HG02970 (cell line): ENCODE data around the gene STK11IP.

Experiments used
- ATAC-seq: cut with Tn5 transposase; IDR thresholded peaks from one replicate; pipeline ENCODE4 v1.9.1; 2021; ENCODE audit warnings: mild to moderate bottlenecking, moderate library complexity, moderate number of reproducible peaks; ENCODE audit not compliant: unreplicated experiment, low FRiP score

Gene STK11IP

GRCh38 chr2:219576505-219577388, 20.9 kb upstream of the STK11IP start:
- ATAC-seq, result no peak

DNA sequence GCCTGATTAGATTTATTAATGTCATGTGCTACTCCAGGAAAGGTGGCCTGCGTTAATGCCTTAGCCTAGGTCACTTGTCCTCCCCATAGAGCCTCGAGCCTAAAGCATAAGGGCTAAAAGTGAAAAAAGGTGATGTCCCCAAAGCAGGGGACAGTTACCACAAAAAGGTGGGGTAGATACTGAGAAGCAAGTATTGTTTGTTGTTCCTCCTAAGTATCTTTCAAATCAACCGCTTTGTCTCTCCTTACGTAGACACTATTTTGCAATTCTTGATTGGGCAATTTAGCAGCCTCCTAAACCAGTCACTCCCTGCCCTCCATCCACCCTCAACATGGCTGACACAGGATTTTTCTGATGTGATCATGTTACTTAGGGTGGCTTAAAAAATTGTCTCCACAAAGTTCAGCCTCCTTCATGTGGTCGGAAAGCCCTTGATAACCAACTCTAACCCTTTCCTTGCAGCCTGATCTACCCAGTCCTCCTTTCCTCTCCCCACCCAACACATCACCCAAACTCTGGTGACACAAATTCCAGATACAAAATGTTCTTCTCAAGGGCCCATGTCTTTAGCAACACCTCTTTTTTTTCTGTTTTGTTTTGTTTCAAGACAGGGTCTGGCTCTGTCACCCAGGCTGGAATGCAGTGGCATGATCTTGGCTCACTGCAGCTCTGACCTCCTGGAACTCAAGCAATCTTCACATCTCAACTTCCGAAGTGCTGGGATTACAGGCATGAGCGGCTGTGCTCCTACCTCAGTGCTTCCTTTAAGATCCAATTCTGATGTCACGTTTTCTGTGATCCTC, 18.6 kb upstream of the STK11IP start:
- ATAC-seq, result no peak

GRCh38 chr2:219581346-219581745, 16.3 kb upstream of the STK11IP start:
- ATAC-seq, result no peak

GRCh38 chr2:219591091-219591490, 6.6 kb upstream of the STK11IP start:
- no peak for ATAC-seq

DNA sequence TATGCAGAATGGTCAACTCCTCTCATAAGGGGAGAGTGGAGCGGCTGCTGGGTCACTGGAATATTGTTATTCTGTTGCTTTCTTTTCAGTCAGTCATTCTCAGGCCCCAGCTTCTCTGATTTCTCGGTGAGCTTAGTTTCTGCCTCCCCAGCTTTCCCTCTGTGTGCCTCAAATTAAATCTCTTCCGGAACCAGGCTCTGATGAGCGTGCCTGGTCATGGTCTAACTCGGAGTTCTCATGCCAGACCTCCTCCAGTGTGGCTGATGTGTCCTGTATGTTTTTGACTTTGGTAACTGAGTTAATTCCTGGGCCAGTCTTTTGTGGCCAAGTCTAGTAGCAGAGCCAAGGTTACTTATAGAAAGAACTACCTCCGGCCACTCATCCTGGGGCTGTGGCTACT, 4.9 kb upstream of the STK11IP start:
- no peak for ATAC-seq

GRCh38 chr2:219593154-219593553, 4.5 kb upstream of the STK11IP start:
- no peak for ATAC-seq

- ATAC-seq, result no peak
These were observed 2.4 kb upstream of the STK11IP start for GRCh38 chr2:219595256-219595655.

- ATAC-seq, result no peak
These were observed 604 bp upstream of the STK11IP start for GRCh38 chr2:219596954-219597551.

GRCh38 chr2:219598308-219599078, 836 bp downstream of the STK11IP start:
- ATAC-seq, result no peak

GRCh38 chr2:219603771-219604170, 6.1 kb downstream of the STK11IP start:
- no peak for ATAC-seq

- ATAC-seq, result no peak
These were observed 7.9 kb downstream of the STK11IP start for GRCh38 chr2:219605607-219605954.

DNA sequence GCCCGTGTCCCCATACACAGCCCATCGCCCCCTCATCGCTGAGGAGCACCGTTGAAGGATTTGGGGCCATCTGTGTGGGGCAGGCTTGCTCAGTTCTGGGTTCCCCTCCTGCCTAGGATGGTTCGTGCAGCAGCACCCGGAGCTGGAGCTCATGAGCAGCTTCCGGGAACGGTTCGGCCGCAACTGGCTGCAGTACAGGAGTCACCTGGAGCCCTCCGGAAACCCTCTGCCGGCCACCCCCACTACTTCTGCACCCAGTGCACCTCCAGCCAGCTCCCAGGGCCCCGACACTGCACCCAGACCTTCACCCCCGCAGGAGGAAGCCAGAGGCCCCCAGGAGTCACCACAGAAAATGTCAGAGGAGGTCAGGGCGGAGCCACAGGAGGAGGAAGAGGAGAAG, 10.3 kb downstream of the STK11IP start:
- no peak for ATAC-seq

DNA sequence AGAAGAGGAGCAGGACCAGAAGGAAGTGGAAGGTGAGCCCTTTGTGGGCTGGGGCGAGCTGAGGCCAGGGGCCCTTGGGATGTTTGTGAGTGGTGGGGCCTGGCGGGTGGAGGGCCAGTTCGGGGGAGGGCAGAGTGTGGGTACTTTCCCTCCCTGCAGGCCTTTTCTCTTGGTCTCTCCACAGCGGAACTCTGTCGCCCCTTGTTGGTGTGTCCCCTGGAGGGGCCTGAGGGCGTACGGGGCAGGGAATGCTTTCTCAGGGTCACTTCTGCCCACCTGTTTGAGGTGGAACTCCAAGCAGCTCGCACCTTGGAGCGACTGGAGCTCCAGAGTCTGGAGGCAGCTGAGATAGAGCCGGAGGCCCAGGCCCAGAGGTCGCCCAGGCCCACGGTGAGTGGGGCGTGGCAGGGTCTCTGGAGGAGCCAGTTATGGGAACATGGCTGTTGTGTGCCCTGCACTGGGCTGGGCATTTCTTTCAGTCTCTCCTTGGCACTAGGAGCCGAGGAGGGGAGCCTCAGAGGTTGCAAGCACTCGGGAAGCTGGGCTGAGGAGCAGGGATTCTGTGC, 10.8 kb downstream of the STK11IP start:
- no peak for ATAC-seq

DNA sequence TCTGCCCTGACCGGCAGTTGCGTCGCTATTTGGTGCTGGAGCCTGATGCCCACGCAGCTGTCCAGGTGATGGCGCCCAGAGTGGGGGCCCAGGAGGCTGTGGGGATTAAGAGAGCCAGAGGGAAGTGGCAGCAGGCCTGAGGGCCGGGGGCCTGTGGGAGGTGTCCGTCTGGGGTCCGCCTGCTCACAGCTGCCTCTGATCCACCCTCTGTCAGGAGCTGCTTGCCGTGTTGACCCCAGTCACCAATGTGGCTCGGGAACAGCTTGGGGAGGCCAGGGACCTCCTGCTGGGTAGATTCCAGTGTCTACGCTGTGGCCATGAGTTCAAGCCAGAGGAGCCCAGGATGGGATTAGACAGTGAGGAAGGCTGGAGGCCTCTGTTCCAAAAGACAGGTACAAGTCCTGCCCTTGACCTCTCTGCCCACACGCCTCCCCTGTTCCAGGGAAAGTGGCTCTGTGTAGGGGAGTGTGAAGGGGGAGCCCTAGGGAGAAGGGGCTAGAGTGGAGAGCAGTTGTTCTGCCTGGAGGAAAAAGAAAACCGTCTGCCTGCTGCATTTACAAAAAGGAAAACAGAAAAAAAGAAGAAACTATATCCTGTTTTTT, 11.6 kb downstream of the STK11IP start:
- ATAC-seq, result no peak

DNA sequence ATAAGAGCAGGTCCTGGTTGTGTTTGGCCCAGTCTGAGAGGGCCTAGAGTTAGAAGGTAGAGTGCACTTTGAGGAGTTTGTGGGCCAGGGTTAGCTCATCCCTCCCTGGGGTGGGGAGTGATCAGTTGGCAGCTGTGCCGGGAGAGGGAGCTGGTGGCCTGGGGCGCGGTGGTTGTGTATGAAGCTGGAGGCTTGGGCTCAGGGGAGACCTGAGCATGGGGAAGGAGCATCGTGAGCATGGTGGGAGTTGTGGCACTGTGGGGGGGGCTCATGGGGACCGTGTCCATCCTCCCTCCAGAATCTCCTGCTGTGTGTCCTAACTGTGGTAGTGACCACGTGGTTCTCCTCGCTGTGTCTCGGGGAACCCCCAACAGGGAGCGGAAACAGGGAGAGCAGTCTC, 13.6 kb downstream of the STK11IP start:
- no peak for ATAC-seq

DNA sequence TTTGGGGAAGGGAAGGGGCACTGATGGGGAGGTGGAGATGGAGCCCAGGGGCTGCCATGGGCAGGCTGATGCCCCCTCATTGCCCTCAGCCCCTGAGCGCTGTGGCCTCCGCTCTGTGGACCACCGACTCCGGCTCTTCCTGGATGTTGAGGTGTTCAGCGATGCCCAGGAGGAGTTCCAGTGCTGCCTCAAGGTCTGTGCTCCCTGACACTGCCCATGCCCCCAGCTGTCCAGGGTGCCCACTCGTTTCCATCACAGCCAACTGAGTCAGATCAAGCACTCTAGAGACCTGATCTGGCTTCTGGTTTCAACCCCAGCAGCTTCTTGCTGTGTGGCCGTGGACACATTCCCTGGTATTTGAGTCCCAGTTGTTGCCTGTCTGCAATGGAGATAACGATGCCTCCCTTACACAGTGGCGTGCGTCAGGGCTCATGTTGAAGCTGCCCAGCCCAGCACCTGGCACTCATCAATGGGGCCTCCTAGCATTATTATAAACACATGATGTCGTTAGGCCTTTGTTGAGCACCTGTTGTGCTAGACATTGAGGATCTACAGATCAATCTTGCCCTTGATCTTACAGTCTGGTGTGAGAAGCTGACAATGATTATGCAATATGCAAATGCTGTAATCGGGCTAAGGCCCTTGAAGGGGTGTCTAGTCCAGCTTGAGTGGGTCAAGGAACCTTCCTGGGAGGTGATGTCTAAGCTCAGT, 14.4 kb downstream of the STK11IP start:
- no peak for ATAC-seq

GRCh38 chr2:219612577-219613286, 15.1 kb downstream of the STK11IP start:
- ATAC-seq, result no peak

DNA sequence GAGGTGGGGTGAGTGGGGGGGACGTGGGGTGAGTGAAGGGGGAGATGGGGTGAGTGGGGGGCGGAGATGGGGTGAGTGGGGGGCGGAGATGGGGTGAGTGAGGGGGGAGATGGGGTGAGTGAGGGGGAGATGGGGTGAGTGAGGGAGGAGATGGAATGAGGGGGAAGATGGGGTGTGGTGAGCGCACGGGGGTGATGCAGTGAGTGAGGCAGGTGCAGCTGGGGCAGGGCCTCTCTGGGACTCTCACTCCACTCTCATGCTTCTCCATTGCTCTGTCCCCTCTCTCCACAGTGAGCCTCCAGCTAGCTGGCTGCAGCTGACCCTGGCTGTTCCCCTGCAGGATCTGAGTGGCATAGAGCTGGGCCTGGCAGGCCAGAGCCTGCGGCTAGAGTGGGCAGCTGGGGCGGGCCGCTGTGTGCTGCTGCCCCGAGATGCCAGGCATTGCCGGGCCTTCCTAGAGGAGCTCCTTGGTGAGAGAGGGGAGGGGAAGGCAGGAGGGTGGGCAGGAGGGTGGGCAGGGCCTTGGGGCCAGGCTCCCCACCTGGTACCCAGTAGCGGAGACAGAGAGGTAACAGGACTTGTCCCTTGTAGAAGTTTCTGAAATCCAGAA, 15.9 kb downstream of the STK11IP start:
- ATAC-seq, result no peak
